Activated CD4-positive, CD25-positive, alpha-beta regulatory T cell (primary cell): ENCODE data around the gene C2CD4D.
A peak's percentile ranks its signal among the peaks of the same experiment; 100 is the strongest.

Source experiments
- DNase-seq, 4 experiments: peaks; one replicate each; lab custom pipeline; 2025; lab: John Stamatoyannopoulos, UW

Gene C2CD4D

DNA sequence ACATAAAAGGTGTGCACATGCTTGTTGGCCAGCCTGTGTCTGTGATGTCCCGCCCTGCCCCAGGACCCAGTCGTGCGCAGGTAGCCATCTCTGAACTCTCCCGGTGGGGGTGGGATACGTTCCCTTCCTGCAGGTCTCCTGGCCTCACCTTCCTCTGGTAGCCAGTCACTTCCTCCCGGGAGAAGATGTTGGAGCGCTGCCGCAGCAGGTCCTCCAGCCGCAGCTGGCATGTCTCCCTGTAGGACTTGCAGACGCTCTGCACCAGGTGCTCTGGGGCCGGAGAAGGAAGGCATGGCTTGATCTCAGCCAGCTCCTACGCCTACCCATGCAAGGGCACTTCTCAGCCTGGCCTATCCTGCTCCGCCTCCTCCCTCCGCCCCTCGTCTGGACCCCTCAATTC is 25.2 kb downstream of the C2CD4D start:
- no peak for DNase-seq

DNA sequence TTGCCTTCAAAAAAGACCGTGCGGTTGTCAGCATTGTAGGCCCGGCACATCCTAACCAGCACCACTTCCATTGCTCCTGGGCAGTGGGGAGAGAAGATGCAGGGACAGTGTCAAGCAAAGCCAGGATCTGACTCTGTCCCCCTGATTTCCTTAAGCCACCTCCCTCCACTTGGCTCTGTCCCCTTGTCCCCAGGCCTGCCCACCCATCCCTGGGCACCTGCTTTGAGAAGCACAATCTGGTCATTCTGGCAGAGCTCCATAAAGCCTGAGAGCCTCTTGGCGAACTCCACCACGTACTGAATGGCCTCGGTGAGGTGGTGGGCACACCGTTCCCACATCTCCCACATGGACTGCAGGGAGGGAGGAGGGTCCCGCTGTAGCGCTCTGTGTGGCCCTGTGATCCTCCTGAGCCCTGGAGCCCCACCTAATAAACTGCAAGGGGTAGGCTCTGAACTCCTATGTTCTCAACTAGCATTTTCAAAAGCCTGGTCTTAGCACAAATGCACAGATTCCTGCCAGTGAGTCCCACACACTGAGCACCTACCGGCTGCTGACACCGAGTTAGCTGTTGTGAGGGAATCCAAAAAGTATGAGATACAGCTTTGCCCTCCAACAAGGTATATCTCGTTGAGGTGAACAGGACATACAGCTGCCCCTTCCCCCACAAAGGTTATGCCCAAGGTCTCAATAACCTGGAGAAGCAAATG is 26.2 kb downstream of the C2CD4D start:
- DNase-seq = no peak

DNA sequence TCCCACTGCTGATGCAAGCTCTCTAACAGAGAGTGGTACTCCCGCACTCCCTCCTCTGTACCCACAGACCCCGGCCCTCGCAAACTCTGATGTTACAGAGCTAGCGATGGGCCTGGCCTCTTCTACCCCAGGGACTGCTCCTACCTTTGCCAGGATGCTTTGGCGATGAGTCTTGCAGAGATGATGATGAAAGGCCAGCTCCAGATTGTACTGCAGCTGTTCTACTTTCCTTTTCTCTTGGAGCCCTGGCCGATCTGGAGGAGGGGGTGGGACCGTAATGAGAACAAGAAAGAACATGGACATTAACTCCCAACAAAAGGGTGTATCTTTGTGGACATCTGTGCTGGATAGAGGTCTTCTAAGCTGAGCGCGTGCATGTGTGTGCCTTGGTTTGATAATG is 28.4 kb downstream of the C2CD4D start:
- no peak for DNase-seq

DNA sequence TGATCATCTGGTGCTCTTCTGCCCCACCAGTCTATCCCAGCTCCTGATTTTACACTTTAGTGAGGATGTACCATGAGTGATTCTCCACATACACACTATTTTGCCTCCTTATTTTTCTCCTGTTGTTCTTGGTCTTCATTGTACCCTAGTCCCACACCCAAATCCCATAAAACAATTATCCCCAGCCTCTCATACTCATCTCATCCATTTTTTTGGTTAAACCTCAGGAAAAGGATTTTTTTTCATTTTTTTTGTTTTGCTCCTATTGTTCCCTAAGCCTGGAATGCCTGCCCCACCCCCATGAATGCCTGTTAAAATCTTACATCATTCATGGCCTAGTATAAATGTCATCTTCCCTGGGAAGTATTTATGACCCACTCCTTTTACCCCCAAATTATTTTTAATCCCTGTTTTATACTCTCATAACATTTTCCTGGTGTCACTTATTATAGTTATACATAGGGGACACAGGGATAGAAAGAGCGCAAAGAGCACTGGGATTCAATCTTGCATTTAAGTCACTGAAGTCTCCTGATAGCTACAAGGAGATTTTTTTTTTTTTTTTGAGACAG is 29.5 kb downstream of the C2CD4D start:
- DNase-seq = no peak

GRCh38 chr1:151809290-151809984 is 30.2 kb downstream of the C2CD4D start:
- no peak for DNase-seq

DNA sequence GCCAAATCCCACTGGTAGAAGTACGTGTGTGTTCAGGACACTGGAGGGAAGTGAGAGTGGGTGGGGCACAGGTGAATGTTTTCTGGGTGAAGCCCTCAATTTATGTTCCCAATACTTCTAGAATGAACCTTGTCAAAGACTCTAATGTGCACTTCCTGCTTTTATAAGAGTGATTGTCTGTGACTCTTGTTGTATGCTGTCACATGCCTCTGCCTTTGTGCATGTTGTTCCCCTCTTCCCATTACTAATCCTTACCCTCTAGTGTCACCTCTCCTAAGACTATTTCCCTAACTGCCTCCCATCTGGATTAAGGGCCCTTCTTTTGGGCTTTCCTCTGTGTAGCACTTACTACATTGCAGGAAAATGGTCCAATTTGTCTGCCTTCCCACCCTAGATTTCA is 31.9 kb downstream of the C2CD4D start:
- no peak for DNase-seq

GRCh38 chr1:151807131-151807530 is 32.5 kb downstream of the C2CD4D start:
- no peak for DNase-seq

DNA sequence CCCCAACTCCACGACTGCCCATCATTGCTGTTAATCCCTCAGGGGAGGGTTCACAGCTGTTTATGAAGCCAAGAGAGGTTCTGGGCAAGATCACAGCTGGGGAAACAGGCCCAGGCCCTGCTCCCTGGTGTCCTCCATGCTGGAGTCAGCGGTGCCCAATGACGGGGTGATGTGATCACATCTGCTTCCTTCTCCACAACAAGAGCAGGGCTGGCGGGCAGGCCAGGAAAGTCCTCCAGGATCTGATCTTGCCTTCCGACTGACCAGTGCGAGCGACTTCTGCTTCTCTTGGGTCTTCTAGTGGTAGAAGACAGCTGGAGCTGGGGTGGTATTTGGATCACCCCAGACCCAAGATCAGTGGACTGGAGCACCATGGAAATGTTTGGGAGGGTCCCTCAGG is 33.5 kb downstream of the C2CD4D start:
- DNase-seq = no peak

DNA sequence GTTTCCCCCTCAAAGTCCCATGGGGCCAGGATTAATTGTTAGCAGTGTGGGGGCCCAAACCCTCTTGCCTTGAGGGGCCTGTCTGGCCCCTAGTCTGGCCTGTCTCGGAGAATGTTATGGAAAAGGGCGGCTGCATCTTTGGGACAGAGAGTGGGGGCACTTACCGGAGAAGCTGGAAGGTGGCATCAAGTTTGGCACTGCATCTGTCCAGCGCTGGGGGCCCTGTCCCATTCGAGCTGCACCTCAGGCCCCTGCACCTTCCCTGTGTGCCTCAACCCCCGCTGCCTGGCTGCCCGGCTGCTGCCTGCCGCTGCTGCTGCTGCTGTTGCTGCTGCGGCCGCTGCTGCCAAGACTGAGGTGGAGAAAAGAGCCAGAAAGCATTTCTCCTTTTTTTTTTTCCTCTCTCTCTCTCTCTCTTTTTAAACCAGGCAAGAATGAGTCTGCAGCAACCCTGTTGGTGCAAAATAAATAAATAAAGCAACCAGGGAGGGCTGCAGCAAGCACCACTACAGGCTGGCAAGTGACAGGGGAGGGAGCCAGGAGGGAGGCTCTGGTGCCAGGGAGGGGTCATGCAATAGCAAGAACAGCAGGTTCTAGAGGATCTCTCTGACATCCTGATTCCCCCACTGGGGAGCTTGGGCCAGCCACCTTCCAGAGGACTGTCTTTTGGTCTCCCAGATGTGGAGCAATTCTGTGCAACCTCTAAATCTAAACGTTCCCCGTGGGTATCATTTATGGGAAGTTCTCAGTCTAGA is 34.4 kb downstream of the C2CD4D start, which contains the start of gene LINGO4:
Gene LINGO4 (minus strand): TSS at position 354 of the 755 bp plus-strand sequence. CDS start 2,715 bp downstream, outside the sequence.
- no peak for DNase-seq

DNA sequence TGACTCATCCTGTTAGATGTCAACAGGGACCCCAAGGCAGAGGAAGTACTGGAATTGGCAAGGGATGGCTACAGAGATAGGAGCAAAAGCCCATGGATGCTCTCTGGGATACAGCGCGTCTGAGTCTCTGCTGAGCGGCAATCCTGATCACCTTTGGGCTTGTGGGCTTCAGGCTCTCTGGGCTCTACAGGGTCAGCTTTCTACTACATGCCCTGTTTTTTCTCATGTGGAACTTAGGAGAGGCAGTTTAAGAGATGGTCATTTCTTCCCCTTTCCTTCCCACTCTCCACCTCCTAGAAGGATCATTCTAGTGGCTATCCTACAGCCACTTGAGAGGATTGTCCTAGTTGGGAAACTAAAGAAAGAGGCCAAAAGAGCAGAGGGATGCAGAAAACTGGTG is 35.7 kb downstream of the C2CD4D start:
- DNase-seq = no peak

DNA sequence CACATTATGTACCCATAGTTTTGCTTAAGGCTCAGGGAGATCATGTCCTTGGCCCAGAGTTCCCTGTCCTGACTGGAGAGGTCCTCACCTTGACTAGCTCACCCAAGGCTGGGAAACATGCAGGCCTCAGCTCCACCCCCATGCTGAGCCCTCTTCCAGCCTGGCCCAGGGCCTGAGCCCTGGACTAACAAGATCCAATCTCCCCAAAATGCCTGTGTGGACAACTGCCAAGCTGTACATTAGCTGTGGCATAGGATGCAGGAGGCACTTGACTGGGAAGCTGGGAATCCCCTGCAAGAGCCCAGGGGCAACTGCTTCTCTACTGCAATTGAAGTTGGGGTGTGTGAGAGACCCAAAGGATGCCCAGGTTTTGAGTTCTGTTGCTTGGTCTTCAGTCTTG is 36.5 kb downstream of the C2CD4D start:
- no peak for DNase-seq

DNA sequence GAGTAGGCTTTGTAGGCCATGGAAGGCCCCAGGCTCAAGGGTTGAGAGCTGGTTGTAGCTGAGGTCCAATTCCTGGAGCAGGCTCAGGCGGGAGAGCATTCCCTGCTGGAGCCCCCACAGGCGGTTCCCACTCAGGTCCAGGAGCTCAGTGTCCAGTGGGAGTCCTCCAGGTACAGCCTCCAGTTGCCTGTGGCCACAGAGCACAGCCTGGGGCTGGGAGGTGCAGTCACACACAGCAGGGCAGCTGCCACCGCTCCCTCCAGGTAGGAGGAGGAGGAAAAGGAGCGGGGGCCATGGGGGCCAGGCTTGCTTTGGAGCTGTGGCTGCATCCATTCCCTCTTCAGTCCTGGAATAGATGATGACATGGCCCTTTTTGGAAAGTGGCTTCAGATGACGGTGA is 37.2 kb downstream of the C2CD4D start:
- DNase-seq = no peak

- no peak for DNase-seq
Measured at GRCh38 chr1:151801846-151802245, 37.8 kb downstream of the C2CD4D start.

DNA sequence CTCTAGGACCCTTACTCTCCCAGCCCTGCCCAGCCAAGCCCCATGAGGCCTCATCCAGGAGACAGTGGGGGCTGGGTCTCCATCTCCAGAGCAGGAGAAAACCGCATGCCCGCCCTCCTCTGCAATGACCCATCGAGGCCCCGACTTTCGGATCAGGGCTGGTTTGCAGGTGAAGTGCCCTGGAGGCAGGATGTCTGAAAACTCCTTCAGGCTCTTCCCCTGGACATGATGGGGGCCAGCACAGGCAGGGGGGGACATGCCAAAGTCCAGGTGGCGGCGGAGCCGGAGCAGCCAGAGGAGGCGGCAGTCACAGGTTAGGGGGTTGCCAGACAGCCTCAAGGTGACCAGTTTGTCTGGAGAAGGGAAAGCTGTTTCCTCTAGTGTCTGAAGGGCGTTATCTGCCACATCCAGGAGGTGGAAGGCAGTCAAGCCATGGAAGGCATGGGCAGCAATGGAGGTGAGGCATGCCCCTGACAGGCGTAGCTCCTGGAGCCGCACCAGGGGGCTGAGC is 38.3 kb downstream of the C2CD4D start:
- no peak for DNase-seq

GRCh38 chr1:151800830-151801229 is 38.8 kb downstream of the C2CD4D start:
- DNase-seq = no peak

DNA sequence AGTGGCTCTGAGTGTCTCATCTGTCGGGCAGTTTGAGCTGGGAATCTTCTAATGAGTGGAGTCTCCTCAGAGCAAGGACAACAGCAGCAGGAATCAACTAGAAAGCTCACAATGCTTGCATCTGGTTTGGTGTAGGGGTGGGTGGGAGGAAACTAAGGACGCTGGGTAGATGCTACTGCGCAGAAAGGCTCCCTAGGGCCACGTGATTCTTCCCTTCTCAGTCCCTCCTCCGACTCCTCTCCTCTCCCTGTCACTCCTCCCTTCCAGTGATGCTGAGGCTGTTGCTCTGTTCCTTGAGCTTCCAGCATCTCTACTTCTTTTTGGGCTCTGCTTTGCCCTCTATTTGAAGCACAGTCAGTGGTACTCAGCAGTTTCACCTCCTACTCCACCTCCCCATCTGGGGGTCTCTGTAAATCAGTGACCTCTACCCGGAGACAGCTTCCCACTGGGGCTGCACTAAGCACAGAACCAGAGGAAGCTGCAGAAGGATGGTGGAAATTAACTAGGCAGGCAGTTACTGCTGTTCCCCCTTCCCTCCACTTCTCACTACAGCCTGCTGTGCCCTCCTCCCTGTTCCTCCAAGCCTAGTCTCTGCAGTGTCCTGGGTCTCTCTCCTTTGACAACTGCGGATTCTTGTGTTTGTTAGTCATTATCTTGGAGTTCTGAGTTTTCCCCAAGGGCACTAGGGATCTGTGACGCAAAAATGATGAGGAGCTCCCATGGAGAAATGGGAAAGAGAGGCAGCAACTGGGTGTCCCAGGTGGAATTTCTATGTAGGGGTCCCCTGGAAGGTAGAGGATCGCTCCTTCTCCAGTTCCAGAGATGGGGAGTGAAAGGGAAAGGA is 40.2 kb downstream of the C2CD4D start:
- no peak for DNase-seq

- no peak for DNase-seq
Measured at GRCh38 chr1:151798571-151798970, 41.0 kb downstream of the C2CD4D start.

GRCh38 chr1:151790940-151791651 is 48.5 kb downstream of the C2CD4D start:
- DNase-seq = no peak

DNA sequence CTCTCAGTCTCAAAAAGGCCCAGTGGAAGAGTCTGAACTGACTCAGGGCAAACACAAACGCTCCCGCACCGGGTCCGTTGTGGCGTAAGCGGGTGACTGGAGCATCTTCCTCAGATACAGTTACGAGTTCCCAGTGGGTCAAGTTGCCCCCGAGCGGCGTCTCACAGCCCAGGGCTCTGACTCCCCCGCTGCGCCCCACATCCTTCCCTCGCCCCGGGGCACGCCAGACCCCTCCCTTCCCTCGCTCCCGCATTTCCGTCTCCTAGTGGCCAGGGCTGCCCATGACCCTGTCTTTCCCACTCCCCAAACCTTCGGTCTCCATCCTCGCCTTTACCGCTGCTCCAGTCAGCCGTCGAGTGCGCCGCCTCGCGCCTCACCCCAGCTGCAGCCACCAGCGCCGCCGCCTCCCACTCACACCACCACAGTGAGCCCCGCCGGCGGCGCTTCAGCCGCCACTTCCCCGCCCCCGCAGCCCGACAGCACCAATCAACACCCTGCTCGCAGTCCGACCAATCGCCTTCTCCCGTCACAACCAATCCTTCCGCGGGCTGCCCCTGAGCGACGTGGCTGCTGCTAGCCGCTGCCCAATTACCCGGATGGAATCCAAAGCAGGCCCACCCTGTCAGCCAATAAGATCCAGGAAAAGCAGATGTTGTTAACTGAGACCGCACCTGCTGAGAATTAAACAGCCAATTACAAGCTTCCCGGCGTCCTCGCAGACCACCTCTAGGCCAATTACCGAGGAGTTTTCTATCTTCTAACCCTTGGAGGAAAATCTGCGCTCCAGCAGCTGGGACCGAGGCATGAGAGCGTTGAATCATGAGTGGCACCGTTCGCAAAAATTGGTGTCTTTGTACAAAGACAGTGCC is 49.3 kb downstream of the C2CD4D start, which contains the start of gene TDRKH:
Gene TDRKH (minus strand): TSS at position 430 of the 869 bp plus-strand sequence. CDS start 7,478 bp downstream, outside the sequence.
- DNase-seq = peak; percentile 92 to 97 (median 96)
